K562 (cell line): Measurements from ENCODE around the gene MORC1. TPM values are rescaled to one million over a fixed set of nuclear protein-coding genes. Genes with fewer than 3 reads are reported as not detected.

Experiments
- ATAC-seq: fragments of 200-7000 bp; cut with Tn5 transposase; 3 replicates; pipeline ENCODE4 v1.9.1; 2020; ENCODE audit warnings: moderate library complexity
- BruUV-seq: library from RNA; stranded (reverse); fragments of 400-500 nt; replicated peaks from 2 replicates; lab custom pipeline; 2021; lab: Mats Ljungman, UMichigan
- CTCF ChIA-PET: fragments of 300-600 bp; formaldehyde crosslinking; extraction: SDS; loops from one replicate; lab custom pipeline; 2021; ENCODE audit warnings: low intra/inter-chr PET ratio; lab: Yijun Ruan, JAX
- POLR2A ChIA-PET: fragments of 300-600, 350-650 bp; sonication (Branson Sonifier 250); formaldehyde crosslinking; extraction: SDS; loops from one replicate; lab custom pipeline; 2021; ENCODE audit warnings: antibody characterized with exemption, inconsistent platforms; lab: Yijun Ruan, JAX
- DNase-seq, 4 experiments: peaks; one replicate each; pipeline versions ENCODE4 v3.0.0 to v3.0.0-alpha.2; 2011 to 2018; ENCODE audit warnings: low spot score in 3 of 4, mixed read lengths in 3 of 4; ENCODE audit errors: extremely low read depth in 1 of 4
- FAIRE-seq: peaks from 2 replicates; lab custom pipeline; 2011; peaks lifted over from hg19 to GRCh38; lab: Jason Lieb, UNC
- H2AFZ ChIP-seq: 2 replicates; pipeline ENCODE4 v1.6.0; 2011; ENCODE audit warnings: low read depth, low read length, control low read depth, inconsistent platforms
- H3K27ac ChIP-seq: fragments of 200-600 bp; 3 replicates; pipeline ENCODE4 v1.8.0; 2011; ENCODE audit warnings: low read depth, mild to moderate bottlenecking, control low read depth, inconsistent platforms, low read length, moderate library complexity, mixed read lengths; ENCODE audit errors: extremely low read depth
- H3K27me3 ChIP-seq, 2 experiments: fragments of 300-600 bp in 1 of 2; 2 replicates in 1 of 2; 3 replicates in 1 of 2; pipeline versions ENCODE4 v1.6.0 to v1.8.0; 2011; ENCODE audit warnings: inconsistent platforms in 2 of 2, low read length in 2 of 2, mild to moderate bottlenecking in 1 of 2, mixed read lengths in 1 of 2, moderate library complexity in 1 of 2; ENCODE audit not compliant: control insufficient read depth in 2 of 2, insufficient read depth in 2 of 2
- H3K36me3 ChIP-seq: fragments of 300-600 bp; 3 replicates; pipeline ENCODE4 v1.8.0; 2011; ENCODE audit warnings: mild to moderate bottlenecking, low read length, inconsistent platforms; ENCODE audit not compliant: control insufficient read depth, insufficient read depth
- H3K4me1 ChIP-seq, 2 experiments: fragments of 200-600 bp in 1 of 2; replicated peaks in 1 of 2; 2 replicates in 1 of 2; 3 replicates in 1 of 2; pipeline versions ENCODE4 v1.5.1 to v1.8.0; 2011; ENCODE audit warnings: inconsistent platforms in 2 of 2, low read length in 2 of 2, mild to moderate bottlenecking in 1 of 2, mixed read lengths in 1 of 2, moderate library complexity in 1 of 2; ENCODE audit not compliant: control insufficient read depth in 2 of 2, insufficient read depth in 2 of 2
- H3K4me2 ChIP-seq: 2 replicates; pipeline ENCODE4 v1.6.1; 2011; ENCODE audit warnings: low read length, control low read depth, inconsistent platforms, mixed read lengths; ENCODE audit not compliant: insufficient read depth
- H3K4me3 ChIP-seq: fragments of 200-600 bp; sonication (generic), shearing (Covaris generic); 2 replicates; pipeline ENCODE4 v1.5.1; 2016; ENCODE audit warnings: control low read depth, inconsistent platforms
- H3K79me2 ChIP-seq: fragments of 200-600 bp; 3 replicates; pipeline ENCODE4 v1.8.0; 2011; ENCODE audit warnings: low read length, inconsistent platforms; ENCODE audit not compliant: control insufficient read depth, insufficient read depth
- H3K9ac ChIP-seq, 2 experiments: 2 replicates each; pipeline versions ENCODE4 v1.6.0 to v1.6.1; 2011; ENCODE audit warnings: low read depth in 2 of 2, low read length in 2 of 2, control low read depth in 1 of 2, inconsistent platforms in 1 of 2, mild to moderate bottlenecking in 1 of 2, mixed read lengths in 1 of 2; ENCODE audit not compliant: insufficient read depth in 1 of 2
- H3K9me1 ChIP-seq: one replicate; pipeline ENCODE4 v1.6.0; 2011; ENCODE audit warnings: inconsistent platforms, mild to moderate bottlenecking, low read length, moderate library complexity; ENCODE audit not compliant: control insufficient read depth, insufficient read depth
- H3K9me3 ChIP-seq: replicated peaks from 2 replicates; pipeline ENCODE4 v1.5.1; 2011; ENCODE audit warnings: low read depth, low read length, inconsistent platforms; ENCODE audit not compliant: control insufficient read depth, insufficient read depth
- H4K20me1 ChIP-seq: replicated peaks from 2 replicates; pipeline ENCODE4 v1.6.1; 2011; ENCODE audit warnings: low read length, inconsistent platforms, mixed read lengths; ENCODE audit not compliant: control insufficient read depth, insufficient read depth
- ARID3A ChIP-seq: IDR thresholded peaks from 2 replicates; pipeline ENCODE4 v1.6.1; 2012; ENCODE audit warnings: low read depth, low read length, improper control_type of control experiment, borderline replicate concordance
- BCOR ChIP-seq: fragments of 450-650 bp; IDR thresholded peaks from 2 replicates; pipeline ENCODE4 v1.6.1; 2016
- CHD2 ChIP-seq: IDR thresholded peaks from 2 replicates; pipeline ENCODE4 v1.6.1; 2011; ENCODE audit warnings: low read depth, low read length
- CLOCK ChIP-seq: fragments of 250-450 bp; sonication (Bioruptor Pico); IDR thresholded peaks from 2 replicates; pipeline ENCODE4 v1.4.0; 2020; ENCODE audit warnings: mild to moderate bottlenecking, moderate library complexity, borderline replicate concordance
- EWSR1 ChIP-seq: fragments of 450-650 bp; IDR thresholded peaks from 2 replicates; pipeline ENCODE4 v1.6.1; 2018; ENCODE audit warnings: borderline replicate concordance, mild to moderate bottlenecking, low read depth, moderate library complexity; ENCODE audit not compliant: partially characterized antibody
- HNRNPH1 ChIP-seq: fragments of 200-400 bp; formaldehyde crosslinking; optimal IDR thresholded peaks from 2 replicates; pipeline ENCODE3; 2017; ENCODE audit warnings: low read depth, mild to moderate bottlenecking, low read length, moderate library complexity
- NR1H2 ChIP-seq: sonication (generic); formaldehyde crosslinking; IDR thresholded peaks from 2 replicates; pipeline ENCODE4 v1.4.0; 2020; ENCODE audit warnings: mild to moderate bottlenecking, missing genetic modification reagents
- PCBP1 ChIP-seq: fragments of 200-400 bp; formaldehyde crosslinking; IDR thresholded peaks from 2 replicates; pipeline ENCODE4 v1.6.1; 2018; ENCODE audit warnings: mild to moderate bottlenecking, low read depth, low read length; ENCODE audit not compliant: poor library complexity, severe bottlenecking
- POU5F1 ChIP-seq: fragments of 150-350 bp; IDR thresholded peaks from 2 replicates; pipeline ENCODE4 v1.6.1; 2014; ENCODE audit warnings: borderline replicate concordance, low read length, low read depth, mild to moderate bottlenecking; ENCODE audit not compliant: partially characterized antibody
- SNIP1 ChIP-seq: fragments of 450-650 bp; IDR thresholded peaks from 2 replicates; pipeline ENCODE4 v1.7.1; 2017; ENCODE audit warnings: low read depth, mild to moderate bottlenecking
- SREBF1 ChIP-seq: fragments of 150-350 bp; IDR thresholded peaks from 2 replicates; pipeline ENCODE4 v1.6.1; 2014; ENCODE audit warnings: antibody characterized with exemption, low read depth, low read length, borderline replicate concordance
- TBP ChIP-seq: optimal IDR thresholded peaks from 2 replicates; pipeline ENCODE3; 2011; ENCODE audit warnings: low read depth, low read length, improper control_type of control experiment
- THRAP3 ChIP-seq: fragments of 450-650 bp; IDR thresholded peaks from 2 replicates; pipeline ENCODE4 v1.6.1; 2016; ENCODE audit warnings: mild to moderate bottlenecking, inconsistent platforms, borderline replicate concordance
- TRIM25 ChIP-seq: fragments of 450-650 bp; IDR thresholded peaks from 2 replicates; pipeline ENCODE4 v1.7.0; 2016; ENCODE audit warnings: borderline replicate concordance
- YBX1 ChIP-seq: fragments of 450-650 bp; IDR thresholded peaks from 2 replicates; pipeline ENCODE4 v1.7.1; 2016; ENCODE audit warnings: mild to moderate bottlenecking
- ZFP36 ChIP-seq: fragments of 150-350 bp; IDR thresholded peaks from 2 replicates; pipeline ENCODE4 v1.6.1; 2018; ENCODE audit warnings: low read length, low read depth; ENCODE audit not compliant: partially characterized antibody
- ZNF146 ChIP-seq: IDR thresholded peaks from one replicate; pipeline ENCODE4 v1.6.1; 2018; ENCODE audit warnings: missing compliant biosample characterization; ENCODE audit not compliant: unreplicated experiment
- ZNF764 ChIP-seq: fragments of 250-450 bp; sonication (Bioruptor Pico); IDR thresholded peaks from 2 replicates; pipeline ENCODE4 v1.4.0; 2020; ENCODE audit warnings: low read depth, mild to moderate bottlenecking, moderate library complexity
- WGBS: fragments of 100-300 bp; shearing (Covaris generic); methylation state at CpG from one replicate; pipeline ENCODE4 v1.1.6; 2016; ENCODE audit warnings: low coverage, mixed read lengths; ENCODE audit not compliant: insufficient coverage; ENCODE audit errors: missing lambda C conversion rate; 5-methylcytosine and 5-hydroxymethylcytosine counted together
- in situ Hi-C: fragments of 300-500 bp; cut with MboI; formaldehyde crosslinking; loops from 4 replicates; pipeline ENCODE4 v1.15.0; 2018; ENCODE audit warnings: inconsistent platforms, mixed read lengths
- intact Hi-C: fragments of 100-400 bp; cut with micrococcal nuclease; formaldehyde crosslinking; loops from 2 replicates; pipeline ENCODE4 v1.14.2; 2022
- polyA plus RNA-seq, 8 experiments: library from polyadenylated mRNA; depleted of rRNA in 4 of 8; stranded (reverse) in 5 of 8; unstranded in 3 of 8; fragments of >200 nt; fragmentation: Nextera tagmentation in 2 of 8; fragmentation: Illumina TruSeq in 1 of 8; extraction: Ambion mirVana in 2 of 8; extraction: Trizol in 1 of 8; gene quantifications; 2 replicates each; pipeline versions ENCODE4 v1.2.1 to v1.2.3, GENCODE V29; 2011 to 2014; ENCODE audit warnings: inconsistent platforms in 1 of 8, missing spikeins in 1 of 8
- total RNA-seq, 7 experiments: library from RNA; depleted of rRNA in 6 of 7; stranded (reverse); fragments of >200 nt in 6 of 7; fragmentation: Illumina TruSeq in 2 of 7; extraction: Trizol in 2 of 7; gene quantifications; 2 replicates each; pipeline versions ENCODE4 v1.2.1 to v1.2.3, GENCODE V29; 2011 to 2021; ENCODE audit warnings: low replicate concordance in 1 of 7

The MORC1 gene
- total and polyA plus RNA-seq, 9 of the 15 experiments (the other 6 are each of a cell fraction or from before 2014, with no cell fraction given): 0.08 to 0.41 (median 0.30) TPM; not detected in 1

- no peak overlapping the region for H3K27ac ChIP-seq
- BruUV-seq: no TSS peak
- DNase-seq (no peak), ATAC-seq (no peak), FAIRE-seq (no peak)
- H3K9me1 ChIP-seq: no peaks in the 10 kb centered on the region
- H3K4me2 ChIP-seq: no peak overlapping the region
- no peak overlapping the region for H3K9ac ChIP-seq
- CTCF ChIA-PET: no interaction called here
- WGBS: 0% methylated on average over 3 of the region's 3 CpGs
- H3K27me3 ChIP-seq: no peaks in the 10 kb centered on the region
- H3K36me3 ChIP-seq: no peaks in the 10 kb centered on the region
- no peaks in the 10 kb centered on the region for H3K4me1 ChIP-seq
- no peaks in the 10 kb centered on the region for H3K9me3 ChIP-seq
- POLR2A ChIA-PET: no interaction called here
- H3K79me2 ChIP-seq: no peaks in the 10 kb centered on the region
- no peaks in the 10 kb centered on the region for H4K20me1 ChIP-seq
- H3K4me3 ChIP-seq: no peak overlapping the region
- in situ Hi-C loops (no loop called here), intact Hi-C loops (no loop called here)
- H2AFZ ChIP-seq: no peak overlapping the region
- no peak for TF ChIP-seq CHD2
- TF ChIP-seq ZNF764 (CRISPR knock-in tag): no peak
- TF ChIP-seq HNRNPH1: no peak
- TF ChIP-seq BCOR: no peak
- no peak for TF ChIP-seq THRAP3
- TF ChIP-seq POU5F1: no peak
- no peak for TF ChIP-seq CLOCK (CRISPR knock-in tag)
- no peak for TF ChIP-seq SNIP1
- no peak for TF ChIP-seq TBP
- TF ChIP-seq ARID3A: no peak
- no peak for TF ChIP-seq TRIM25
- TF ChIP-seq ZNF146 (CRISPR knock-in tag): no peak
- no peak for TF ChIP-seq ZFP36
- TF ChIP-seq NR1H2 (CRISPR knock-in tag): no peak
- TF ChIP-seq SREBF1: no peak
- TF ChIP-seq PCBP1: no peak
- TF ChIP-seq YBX1: no peak
- TF ChIP-seq EWSR1: no peak
Observed at GRCh38 chr3:108966773-108967172, 151.2 kb downstream of the MORC1 start.
